ENCODE measurements around the gene ATAT1.
A peak's percentile ranks its signal among the peaks of the same experiment; 100 is the strongest.
"Not testable (repeated sequence)": the region's sequence is repeated elsewhere in the genome, so short reads cannot be mapped to it uniquely, and the experiment has no call there.

ATAT1 gene

DNA sequence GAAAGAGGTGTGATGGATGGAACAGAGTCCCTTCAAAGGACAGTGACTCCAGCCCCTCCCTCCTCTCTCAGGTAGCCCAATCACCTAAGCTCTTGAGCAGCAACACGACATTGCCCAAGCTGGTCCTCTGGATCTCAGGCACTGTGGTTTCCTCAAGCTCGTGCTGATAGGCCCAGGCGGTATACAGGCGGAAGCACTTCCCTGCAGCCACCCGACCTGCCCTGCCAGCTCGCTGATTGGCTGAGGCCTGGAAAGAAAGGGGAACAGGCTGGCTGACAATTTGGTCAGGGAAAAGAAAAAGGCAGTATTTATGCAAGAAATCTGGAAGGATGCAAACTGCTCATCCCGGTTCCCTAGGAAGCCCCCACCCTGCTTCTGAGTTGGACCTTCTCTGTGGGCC is 29.8 kb downstream of the ATAT1 start:
- H3K9me3 Mint-ChIP-seq = no peaks in the 10 kb centered on the region
- H3K4me1 Mint-ChIP-seq = no peaks in the 10 kb centered on the region
- H3K27me3 Mint-ChIP-seq (ENCODE audit: low read depth) = no peaks in the 10 kb centered on the region
- H3K36me3 Mint-ChIP-seq (ENCODE audit: low read depth) = peaks cover 63% of the 10 kb centered on the region
- H3K4me3 Mint-ChIP-seq = no peak overlapping the region
- TF ChIP-seq, protein P1, sequence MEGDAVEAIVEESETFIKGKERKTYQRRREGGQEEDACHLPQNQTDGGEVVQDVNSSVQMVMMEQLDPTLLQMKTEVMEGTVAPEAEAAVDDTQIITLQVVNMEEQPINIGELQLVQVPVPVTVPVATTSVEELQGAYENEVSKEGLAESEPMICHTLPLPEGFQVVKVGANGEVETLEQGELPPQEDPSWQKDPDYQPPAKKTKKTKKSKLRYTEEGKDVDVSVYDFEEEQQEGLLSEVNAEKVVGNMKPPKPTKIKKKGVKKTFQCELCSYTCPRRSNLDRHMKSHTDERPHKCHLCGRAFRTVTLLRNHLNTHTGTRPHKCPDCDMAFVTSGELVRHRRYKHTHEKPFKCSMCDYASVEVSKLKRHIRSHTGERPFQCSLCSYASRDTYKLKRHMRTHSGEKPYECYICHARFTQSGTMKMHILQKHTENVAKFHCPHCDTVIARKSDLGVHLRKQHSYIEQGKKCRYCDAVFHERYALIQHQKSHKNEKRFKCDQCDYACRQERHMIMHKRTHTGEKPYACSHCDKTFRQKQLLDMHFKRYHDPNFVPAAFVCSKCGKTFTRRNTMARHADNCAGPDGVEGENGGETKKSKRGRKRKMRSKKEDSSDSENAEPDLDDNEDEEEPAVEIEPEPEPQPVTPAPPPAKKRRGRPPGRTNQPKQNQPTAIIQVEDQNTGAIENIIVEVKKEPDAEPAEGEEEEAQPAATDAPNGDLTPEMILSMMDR (IDR thresholded peaks at IDR 0.05; ENCODE audit: unreplicated experiment in 3 of 3) = no peak
- no peak overlapping the region for H3K27ac Mint-ChIP-seq

DNA sequence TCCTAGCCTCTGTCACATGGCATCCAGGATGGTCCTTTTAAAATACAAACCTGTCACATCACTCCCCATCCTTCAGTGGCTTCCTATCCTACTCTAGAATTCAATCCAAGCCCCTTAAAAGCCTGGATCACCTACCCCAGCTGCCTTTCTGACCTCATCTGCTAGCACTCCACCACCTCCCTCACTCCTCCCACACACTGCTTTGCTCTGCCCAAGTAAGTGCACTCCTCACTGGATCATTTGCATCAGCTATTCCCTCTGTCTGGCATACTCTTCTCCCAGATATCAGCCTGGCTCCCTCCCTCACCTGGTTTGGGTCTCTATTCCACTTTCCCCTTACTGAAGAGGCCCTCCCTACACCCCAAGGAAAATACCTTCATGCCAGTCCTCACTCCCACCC is 30.8 kb downstream of the ATAT1 start:
- Mint-ChIP-seq H3K27ac (peak overlapping the region in 2 of 3 experiments; percentile 12 to 50), H3K4me3 (no peak overlapping the region), H3K27me3 (ENCODE audit: low read depth) (no peaks in the 10 kb centered on the region), H3K9me3 (no peaks in the 10 kb centered on the region), H3K36me3 (ENCODE audit: low read depth) (peaks cover 64% of the 10 kb centered on the region), H3K4me1 (no peaks in the 10 kb centered on the region)
- TF ChIP-seq, protein P1 (IDR thresholded peaks at IDR 0.05; ENCODE audit: unreplicated experiment in 3 of 3) = no peak

DNA sequence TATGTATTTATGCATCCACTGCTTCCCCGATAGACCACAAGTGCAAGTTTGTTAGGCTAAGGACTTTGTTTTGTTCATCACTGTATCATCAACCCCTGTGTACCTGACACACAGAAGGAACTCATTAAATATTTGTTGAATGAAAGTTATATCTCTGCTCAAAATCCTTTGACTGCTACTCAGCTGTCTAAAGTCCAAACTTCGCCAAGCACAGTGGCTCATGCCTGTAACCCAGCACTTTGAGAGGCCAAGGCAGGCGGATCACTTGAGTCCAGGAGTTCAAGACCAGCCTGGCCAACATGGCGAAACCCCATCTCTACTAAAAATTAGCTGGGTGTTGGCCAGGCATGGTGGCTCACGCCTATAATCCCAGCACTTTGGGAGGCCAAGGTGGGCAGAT is 31.2 kb downstream of the ATAT1 start:
- Mint-ChIP-seq H3K27ac (peak overlapping the region in 1 of 3 experiments; percentile 50), H3K36me3 (ENCODE audit: low read depth) (peaks cover 64% of the 10 kb centered on the region)
- H3K4me1 Mint-ChIP-seq; H3K4me3 Mint-ChIP-seq; H3K9me3 Mint-ChIP-seq; H3K27me3 Mint-ChIP-seq (ENCODE audit: low read depth): not testable (repeated sequence)

DNA sequence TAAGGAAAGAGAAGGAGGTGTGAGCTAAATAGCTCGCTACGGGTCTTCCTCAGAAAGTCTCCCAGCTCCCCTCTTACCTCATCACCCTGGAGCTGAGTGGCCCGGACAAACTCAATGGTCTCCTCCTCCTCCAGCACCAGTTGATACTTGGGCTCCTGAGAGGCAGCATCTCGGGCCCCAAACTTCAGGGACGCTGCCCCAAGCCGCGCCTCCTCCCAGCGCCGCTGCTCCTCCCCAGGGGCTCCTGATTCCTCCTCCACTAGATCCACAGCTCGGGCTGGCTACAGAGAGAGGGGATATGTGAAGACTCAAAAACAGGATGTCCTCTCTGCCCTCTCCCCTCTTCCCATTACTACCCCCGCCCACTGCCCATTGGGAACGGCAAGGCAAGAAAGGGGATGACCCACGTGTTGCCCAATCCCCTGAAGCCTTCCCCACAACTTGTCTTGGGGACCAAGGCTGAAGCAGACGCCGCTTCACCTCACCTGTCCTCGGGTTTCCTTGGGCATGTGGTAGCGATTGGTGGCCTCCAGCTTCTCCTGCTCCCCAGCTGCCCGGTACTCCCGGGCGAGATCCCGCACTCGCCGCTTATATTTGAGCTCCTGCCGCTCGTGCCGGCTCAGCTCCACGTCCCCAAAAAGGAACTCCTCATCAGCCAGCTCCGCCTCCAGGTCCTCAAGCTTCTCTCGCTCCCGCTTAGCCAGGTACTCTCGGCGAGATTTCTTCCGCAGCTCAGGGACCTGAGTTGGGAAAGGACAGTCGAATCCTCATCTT is 38.5 kb downstream of the ATAT1 start:
- H3K9me3 Mint-ChIP-seq = no peaks in the 10 kb centered on the region
- H3K4me1 Mint-ChIP-seq = no peaks in the 10 kb centered on the region
- H3K36me3 Mint-ChIP-seq (ENCODE audit: low read depth) = peaks cover 59% of the 10 kb centered on the region
- H3K4me3 Mint-ChIP-seq = no peak overlapping the region
- no peaks in the 10 kb centered on the region for H3K27me3 Mint-ChIP-seq (ENCODE audit: low read depth)
- H3K27ac Mint-ChIP-seq = no peak overlapping the region
- TF ChIP-seq, protein P1 (IDR thresholded peaks at IDR 0.05; ENCODE audit: unreplicated experiment in 3 of 3) = no peak

DNA sequence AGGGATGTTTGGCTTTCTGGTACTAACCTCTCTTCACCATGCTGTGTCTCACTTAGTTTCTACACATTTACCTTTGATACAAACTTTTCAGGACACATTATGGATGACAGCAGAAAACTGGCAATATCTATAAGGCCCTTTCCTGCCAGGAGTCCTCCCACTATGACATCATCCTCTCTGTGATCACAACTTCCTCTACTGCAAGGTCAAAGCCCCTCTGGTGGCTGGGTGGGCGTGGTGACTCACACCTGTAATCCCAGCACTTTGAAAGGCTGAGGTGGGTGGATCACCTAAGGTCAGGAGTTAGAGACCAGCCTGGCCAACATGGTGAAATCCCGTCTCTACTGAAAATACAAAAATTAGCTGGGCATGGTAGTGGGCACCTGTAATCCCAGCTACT is 39.6 kb downstream of the ATAT1 start:
- H3K27me3 Mint-ChIP-seq (ENCODE audit: low read depth); H3K4me1 Mint-ChIP-seq; H3K9me3 Mint-ChIP-seq; H3K4me3 Mint-ChIP-seq; H3K27ac Mint-ChIP-seq: not testable (repeated sequence)
- peaks cover 66% of the 10 kb centered on the region for H3K36me3 Mint-ChIP-seq (ENCODE audit: low read depth)

DNA sequence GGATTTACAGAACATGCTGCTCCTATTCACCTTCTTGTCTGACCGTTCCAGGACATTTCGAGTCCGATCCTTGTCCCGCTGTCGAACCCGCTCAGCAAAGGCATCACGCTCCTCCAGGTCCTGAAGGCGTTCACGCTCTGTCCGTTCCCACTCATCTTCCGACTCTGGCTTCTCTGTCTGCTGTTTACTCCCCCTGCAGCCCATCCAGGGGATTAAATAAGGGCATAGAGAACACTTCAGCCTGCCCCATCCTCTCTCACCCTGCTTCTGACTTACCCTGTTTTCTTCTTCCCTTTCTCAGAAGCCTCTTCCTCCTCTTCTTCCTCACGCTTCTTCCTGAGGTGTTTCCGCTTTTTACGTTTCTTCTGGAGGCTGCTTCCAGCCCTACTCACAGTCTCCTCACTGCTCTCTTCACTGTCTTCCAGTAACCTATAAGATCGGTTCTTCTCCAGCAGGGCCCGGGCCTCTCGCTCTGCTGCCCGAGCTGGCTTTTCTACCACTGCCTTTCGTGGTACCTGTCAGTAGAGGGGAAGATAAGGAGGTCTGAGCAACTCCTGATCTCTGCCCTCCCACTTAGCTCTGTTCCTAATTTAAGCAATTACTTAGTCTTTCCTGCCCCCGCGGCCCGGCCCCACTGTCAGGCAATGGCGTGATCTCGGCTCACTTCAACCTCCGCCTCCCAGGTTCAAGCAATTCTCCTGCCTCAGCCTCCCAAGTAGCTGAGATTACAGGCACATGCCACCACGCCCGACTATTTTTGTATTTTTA is 44.3 kb downstream of the ATAT1 start:
- Mint-ChIP-seq H3K27me3 (ENCODE audit: low read depth) (no peaks in the 10 kb centered on the region), H3K27ac (no peak overlapping the region), H3K4me3 (peak overlapping the region; percentile 79 to 82 (median 80)), H3K4me1 (peaks cover 10% of the 10 kb centered on the region), H3K36me3 (ENCODE audit: low read depth) (peaks cover 36% of the 10 kb centered on the region), H3K9me3 (no peaks in the 10 kb centered on the region)
- TF ChIP-seq, protein P1 (IDR thresholded peaks at IDR 0.05; ENCODE audit: unreplicated experiment in 3 of 3) = peak in 2 of 3 experiments; percentile 15 to 23

Measured in nephron (organoid).